Fibroblast of the aortic adventitia (primary cell): Measurements from ENCODE around the gene OMP. TPM values are rescaled to one million over a fixed set of nuclear protein-coding genes. Genes with fewer than 3 reads are reported as not detected.

ENCODE experiments used
- DNase-seq: peaks from one replicate; pipeline ENCODE4 v3.0.0-alpha.2; 2010; ENCODE audit warnings: low read depth
- H3K4me3 ChIP-seq: 2 replicates; pipeline ENCODE4 v1.5.1; 2011; ENCODE audit warnings: low read depth, mild to moderate bottlenecking, control low read depth, low read length, moderate library complexity
- CTCF ChIP-seq: IDR thresholded peaks from 2 replicates; pipeline ENCODE4 v1.5.1; 2011; ENCODE audit warnings: mild to moderate bottlenecking, low read length, control low read depth, inconsistent platforms; ENCODE audit not compliant: insufficient read depth
- total RNA-seq: library from RNA; depleted of rRNA; stranded (reverse); fragments of >200 nt; gene quantifications from 2 replicates; pipeline ENCODE4 v1.2.3, GENCODE V29; 2012; ENCODE audit warnings: low replicate concordance

The OMP gene
- total RNA-seq, 1 donor: 1.1 TPM

GRCh38 chr11:77137421-77137820 lies 34.8 kb downstream of the OMP start:
- TF ChIP-seq CTCF: no peak
- no peak for DNase-seq
- H3K4me3 ChIP-seq: no peak overlapping the region

DNA sequence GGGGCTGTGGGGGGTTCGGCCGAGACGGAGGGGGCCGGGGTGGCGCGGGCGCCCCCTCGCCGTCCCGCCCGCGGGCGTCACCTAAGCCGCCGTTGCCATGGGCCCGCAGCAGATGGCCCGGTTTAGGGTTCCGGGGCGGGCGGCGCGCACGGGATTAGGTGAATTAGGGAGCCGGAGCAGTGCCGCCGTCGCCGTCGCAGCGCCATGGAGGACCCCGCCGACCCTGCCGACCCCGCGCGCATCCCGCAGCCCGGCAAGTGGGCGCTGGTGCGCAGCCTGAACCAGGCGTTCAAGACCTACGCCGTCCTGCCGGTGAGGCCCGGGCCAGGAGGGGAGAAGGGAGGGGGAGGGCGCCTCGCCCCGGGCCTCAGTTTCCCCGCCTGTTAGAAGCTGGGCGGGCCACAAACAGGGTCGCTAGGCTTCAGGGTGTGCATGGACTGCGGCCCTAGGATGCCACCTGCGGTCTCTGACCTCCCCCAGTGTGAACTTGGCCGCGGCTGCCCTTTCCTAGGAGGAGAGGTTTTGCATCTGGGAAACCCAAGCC lies 35.5 kb downstream of the OMP start:
- DNase-seq: no peak
- no peak overlapping the region for H3K4me3 ChIP-seq
- TF ChIP-seq CTCF: no peak

DNA sequence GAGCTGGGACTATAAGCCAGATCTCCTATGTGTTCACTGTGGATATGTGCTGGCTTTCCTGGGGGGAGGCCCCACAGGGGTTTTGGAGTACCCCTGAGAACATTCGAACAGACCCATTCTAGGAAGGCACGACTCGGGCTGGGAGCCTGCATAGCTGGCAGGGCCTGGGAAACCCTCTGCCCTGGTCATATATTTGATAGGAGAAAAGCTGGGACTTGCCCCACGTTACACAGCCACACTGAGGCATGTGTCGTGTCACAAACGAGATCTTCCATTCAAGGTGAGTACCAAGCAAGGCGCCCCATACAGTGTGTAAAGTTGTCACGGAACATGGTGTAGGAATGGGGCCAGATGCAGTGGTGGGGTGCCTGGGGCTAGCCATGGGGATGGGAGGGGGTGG lies 36.6 kb downstream of the OMP start:
- no peak overlapping the region for H3K4me3 ChIP-seq
- TF ChIP-seq CTCF: no peak
- DNase-seq: no peak

- peak; percentile 80 for DNase-seq
- TF ChIP-seq CTCF: no peak
- no peak overlapping the region for H3K4me3 ChIP-seq
These were observed 37.7 kb downstream of the OMP start for GRCh38 chr11:77140231-77140851.

GRCh38 chr11:77141034-77141433 lies 38.4 kb downstream of the OMP start:
- peak; percentile 78 for DNase-seq
- H3K4me3 ChIP-seq: no peak overlapping the region
- no peak for TF ChIP-seq CTCF

DNA sequence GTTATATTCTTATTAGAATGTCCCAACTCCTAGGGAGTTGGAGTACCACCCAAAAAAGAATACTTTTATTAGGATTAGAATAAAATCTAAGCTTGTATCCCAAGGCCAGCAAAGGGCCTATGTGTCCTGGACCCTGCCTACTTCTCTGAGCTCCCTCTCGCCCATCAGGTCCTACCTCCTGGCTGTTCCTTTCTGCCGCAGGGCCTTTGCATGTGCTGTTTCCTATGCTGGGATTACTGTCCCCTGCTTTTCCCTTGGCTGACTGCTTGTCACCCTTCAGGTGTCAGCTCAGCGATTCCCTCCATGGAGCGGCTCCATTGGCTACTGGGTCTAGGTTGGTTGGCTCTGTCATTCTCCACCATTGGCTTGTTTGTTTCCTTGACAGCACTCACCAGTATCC lies 38.8 kb downstream of the OMP start:
- no peak for DNase-seq
- no peak overlapping the region for H3K4me3 ChIP-seq
- no peak for TF ChIP-seq CTCF
